Ovary (tissue), 3 donors: ENCODE measurements around the gene CACNA1F.

Experiments used
- EP300 ChIP-seq: sonication (generic); formaldehyde crosslinking; IDR thresholded peaks from one replicate; pipeline ENCODE4 v1.6.1; 2017; ENCODE audit warnings: antibody characterized with exemption
- POLR2A ChIP-seq: fragments of 450-650 bp; IDR thresholded peaks from one replicate; pipeline ENCODE4 v1.6.1; 2017; ENCODE audit warnings: antibody characterized with exemption, mild to moderate bottlenecking, moderate library complexity
- TF ChIP-seq, protein P1 (sequence below), 3 donors: fragments of 450-650 bp in 2 of 3; fragments of 200-600 bp in 1 of 3; IDR thresholded peaks; one replicate each; pipeline versions ENCODE4 v1.5.1 to v1.8.0; 2016 to 2022; ENCODE audit warnings: antibody characterized with exemption in 3 of 3, mild to moderate bottlenecking in 1 of 3
- donor health status: DM: no; HTN: no; CAD: no.

DNA sequence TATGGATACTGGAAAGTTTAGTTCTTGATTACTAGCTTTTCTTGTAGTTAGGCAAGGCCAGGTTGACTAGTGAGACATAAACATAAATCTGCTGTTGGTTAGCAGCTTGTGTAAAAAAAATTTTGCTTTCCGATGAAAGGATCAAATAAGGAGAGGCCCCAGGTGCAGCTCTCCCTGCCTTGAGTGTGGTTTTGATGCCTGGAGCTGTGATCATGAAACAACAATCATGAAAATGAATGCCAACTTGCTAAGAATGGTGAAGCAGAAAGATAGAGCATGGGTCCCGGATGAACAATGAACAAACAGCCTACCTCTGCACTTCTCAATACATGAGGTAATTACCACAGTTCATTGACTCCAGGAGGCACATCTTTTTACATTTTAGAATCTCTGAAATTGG, 18.7 kb downstream of the CACNA1F start:
- TF ChIP-seq, protein P1, sequence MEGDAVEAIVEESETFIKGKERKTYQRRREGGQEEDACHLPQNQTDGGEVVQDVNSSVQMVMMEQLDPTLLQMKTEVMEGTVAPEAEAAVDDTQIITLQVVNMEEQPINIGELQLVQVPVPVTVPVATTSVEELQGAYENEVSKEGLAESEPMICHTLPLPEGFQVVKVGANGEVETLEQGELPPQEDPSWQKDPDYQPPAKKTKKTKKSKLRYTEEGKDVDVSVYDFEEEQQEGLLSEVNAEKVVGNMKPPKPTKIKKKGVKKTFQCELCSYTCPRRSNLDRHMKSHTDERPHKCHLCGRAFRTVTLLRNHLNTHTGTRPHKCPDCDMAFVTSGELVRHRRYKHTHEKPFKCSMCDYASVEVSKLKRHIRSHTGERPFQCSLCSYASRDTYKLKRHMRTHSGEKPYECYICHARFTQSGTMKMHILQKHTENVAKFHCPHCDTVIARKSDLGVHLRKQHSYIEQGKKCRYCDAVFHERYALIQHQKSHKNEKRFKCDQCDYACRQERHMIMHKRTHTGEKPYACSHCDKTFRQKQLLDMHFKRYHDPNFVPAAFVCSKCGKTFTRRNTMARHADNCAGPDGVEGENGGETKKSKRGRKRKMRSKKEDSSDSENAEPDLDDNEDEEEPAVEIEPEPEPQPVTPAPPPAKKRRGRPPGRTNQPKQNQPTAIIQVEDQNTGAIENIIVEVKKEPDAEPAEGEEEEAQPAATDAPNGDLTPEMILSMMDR (IDR thresholded peaks at IDR 0.05) = no peak
- TF ChIP-seq POLR2A (no peak), EP300 (no peak)
